ENCODE results near the gene RAB11FIP5. TPM values are rescaled to one million over a fixed set of nuclear protein-coding genes. Genes with fewer than 3 reads are reported as not detected.

RAB11FIP5 gene
- total RNA-seq, 1 experiment from 2014 or later: 20.8 TPM

- Histone ChIP-seq H2AFZ (ENCODE audit: low read depth, low read length, poor library complexity, severe bottlenecking) (no peak overlapping the region), H3K9me2 (ENCODE audit: insufficient read depth) (no peaks in the 10 kb centered on the region), H3K79me2 (ENCODE audit: insufficient read depth, low read length) (peaks cover 10% of the 10 kb centered on the region), H3K9ac (ENCODE audit: low read length) (no peak overlapping the region), H3K4me2 (ENCODE audit: low read length) (no peak overlapping the region), H4K20me1 (ENCODE audit: insufficient read depth) (no peaks in the 10 kb centered on the region), H3K27ac (ENCODE audit: low read depth, low read length) (no peak overlapping the region), H3K27me3 (ENCODE audit: insufficient read depth, low read length) (no peaks in the 10 kb centered on the region), H3K4me3 (replicated peaks in 1 of 2; ENCODE audit: low read depth in 1 of 2, low read length in 2 of 2) (no peak overlapping the region), H3K4me1 (ENCODE audit: control insufficient read depth in 1 of 2, insufficient read depth in 2 of 2, low read length in 2 of 2) (peaks cover 7 to 13% of the 10 kb centered on the region in 2 experiments), H3K9me3 (ENCODE audit: control insufficient read depth in 1 of 2, insufficient read depth in 1 of 2, low read depth in 1 of 2, low read length in 2 of 2) (no peaks in the 10 kb centered on the region), H3K36me3 (ENCODE audit: control insufficient read depth in 1 of 2, insufficient read depth in 2 of 2, low read length in 2 of 2) (no peaks in the 10 kb centered on the region)
- no peak for DNase-seq (ENCODE audit: low read depth, low spot score)
- ATAC-seq: no peak
- RAD21 ChIA-PET (ENCODE audit: low non-redundant PET in 1 of 2, low total read pairs in 2 of 2, uncharacterized antibody in 2 of 2, unreplicated experiment in 2 of 2): no interaction called here
- no TSS peak for BruUV-seq (replicated peaks)
- CTCF ChIA-PET: no interaction called here
- intact Hi-C loops (cut with micrococcal nuclease): no loop called here
- TF ChIP-seq POLR2A (IDR thresholded peaks at IDR 0.05; ENCODE audit: borderline replicate concordance, extremely low read depth, insufficient read depth, insufficient read length) (no peak), RAD21 (IDR thresholded peaks at IDR 0.05; ENCODE audit: low read depth) (no peak), ZNF274 (IDR thresholded peaks at IDR 0.05; ENCODE audit: low read depth, low read length) (no peak), EGR1 (IDR thresholded peaks at IDR 0.05; ENCODE audit: low read depth) (no peak), JUND (IDR thresholded peaks at IDR 0.05) (no peak), SP1 (IDR thresholded peaks at IDR 0.05; ENCODE audit: low read depth) (no peak), ATF3 (IDR thresholded peaks at IDR 0.05) (no peak)
- POLR2A ChIA-PET: no interaction called here
Observed at GRCh38 chr2:73116182-73116960, 3.6 kb upstream of the RAB11FIP5 start.

DNA sequence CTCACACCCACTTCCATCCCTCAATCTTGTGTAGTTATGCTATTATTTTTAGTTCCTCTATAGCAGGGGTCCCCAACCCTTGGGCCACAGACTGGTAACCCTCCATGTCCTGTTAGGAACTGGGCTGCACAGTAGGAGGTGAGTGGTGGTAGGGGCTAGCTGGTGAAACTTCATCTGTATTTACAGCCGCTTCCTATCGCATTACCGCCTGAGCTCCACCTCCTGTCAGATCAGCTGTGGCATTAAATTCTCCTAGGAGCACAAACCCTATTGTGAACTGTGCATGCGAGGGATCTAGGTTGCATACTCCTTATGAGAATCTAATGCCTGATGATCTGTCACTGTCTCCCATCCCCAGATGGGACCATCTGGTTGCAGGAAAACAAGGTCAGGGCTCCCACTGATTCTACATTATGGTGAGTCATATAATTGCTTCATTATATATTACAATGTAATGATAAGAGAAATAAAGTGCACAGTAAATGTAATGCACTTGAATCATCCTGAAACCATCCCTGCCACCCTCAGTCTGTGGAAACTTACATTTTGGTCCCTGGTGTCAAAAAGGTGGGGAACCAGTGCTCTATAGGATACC is 1.6 kb upstream of the RAB11FIP5 start:
- ChIA-PET RAD21 (ENCODE audit: low non-redundant PET in 1 of 2, low total read pairs in 2 of 2, uncharacterized antibody in 2 of 2, unreplicated experiment in 2 of 2) (no interaction called here), POLR2A (no interaction called here)
- no peak overlapping the region for H3K27ac ChIP-seq (ENCODE audit: low read depth, low read length)
- TF ChIP-seq FOSL1 (IDR thresholded peaks at IDR 0.05; ENCODE audit: low read depth): no peak
- no peak for TF ChIP-seq EGR1 (IDR thresholded peaks at IDR 0.05; ENCODE audit: low read depth)
- no peak for TF ChIP-seq CEBPB (IDR thresholded peaks at IDR 0.05; ENCODE audit: low read depth)
- TF ChIP-seq SIN3A (IDR thresholded peaks at IDR 0.05; ENCODE audit: low read depth): no peak
- TF ChIP-seq CTCF (IDR thresholded peaks at IDR 0.05 in 2 of 3, conservative IDR thresholded peaks at IDR 0.05 in 1 of 3; ENCODE audit: borderline replicate concordance in 1 of 3, insufficient read depth in 1 of 3, low read depth in 2 of 3, low read length in 2 of 3): no peak
- TF ChIP-seq POLR2AphosphoS5 (IDR thresholded peaks at IDR 0.05; ENCODE audit: low read depth, low read length): no peak
- TF ChIP-seq REST (IDR thresholded peaks at IDR 0.05; ENCODE audit: low read depth): no peak
- TF ChIP-seq SP1 (IDR thresholded peaks at IDR 0.05; ENCODE audit: low read depth): no peak
- no peak for TF ChIP-seq EZH2 (IDR thresholded peaks at IDR 0.05)
- TF ChIP-seq EZH2phosphoT487 (IDR thresholded peaks at IDR 0.05; ENCODE audit: borderline replicate concordance): no peak

More for the DNA sequence above, 1.6 kb upstream of the RAB11FIP5 start:
- H2AFZ ChIP-seq (ENCODE audit: low read depth, low read length, poor library complexity, severe bottlenecking): no peak overlapping the region
- intact Hi-C loops (cut with micrococcal nuclease): no loop called here
- peak overlapping the region in 1 of 2 experiments; percentile 69; a peak in 2 of 4 replicates for H3K4me3 ChIP-seq (replicated peaks in 1 of 2; ENCODE audit: low read depth in 1 of 2, low read length in 2 of 2)
- H3K9me2 ChIP-seq (ENCODE audit: insufficient read depth): no peaks in the 10 kb centered on the region
- H3K4me1 ChIP-seq (ENCODE audit: control insufficient read depth in 1 of 2, insufficient read depth in 2 of 2, low read length in 2 of 2): peaks cover 20 to 26% of the 10 kb centered on the region in 2 experiments
- peaks cover 30% of the 10 kb centered on the region for H3K79me2 ChIP-seq (ENCODE audit: insufficient read depth, low read length)
- H3K27me3 ChIP-seq (ENCODE audit: insufficient read depth, low read length): no peaks in the 10 kb centered on the region
- no peaks in the 10 kb centered on the region for H4K20me1 ChIP-seq (ENCODE audit: insufficient read depth)
- peak overlapping the region; percentile 95 for H3K4me2 ChIP-seq (ENCODE audit: low read length)
- DNase-seq (ENCODE audit: low read depth, low spot score) (no peak), ATAC-seq (no peak)
- no TSS peak for BruUV-seq (replicated peaks)
- no peaks in the 10 kb centered on the region for H3K9me3 ChIP-seq (ENCODE audit: control insufficient read depth in 1 of 2, insufficient read depth in 1 of 2, low read depth in 1 of 2, low read length in 2 of 2)
- CTCF ChIA-PET: interaction anchor here (1.3 kb wide), 1 partner anchor 63 kb away, joined by 3 read pairs; no protein-coding TSS in a partner anchor
- no peak overlapping the region; the same call in 1 of the 2 replicates for H3K9ac ChIP-seq (ENCODE audit: low read length)
- H3K36me3 ChIP-seq (ENCODE audit: control insufficient read depth in 1 of 2, insufficient read depth in 2 of 2, low read length in 2 of 2): no peaks in the 10 kb centered on the region

Data from HCT116 (cell line).